PC-3 (cell line): Measurements from ENCODE around the gene TEX13A. TPM values are rescaled to one million over a fixed set of nuclear protein-coding genes. Genes with fewer than 3 reads are reported as not detected.
A peak's percentile ranks its signal among the peaks of the same experiment; 100 is the strongest.

Source experiments
- ATAC-seq: fragments of 200-7000 bp; cut with Tn5 transposase; 2 replicates; pipeline ENCODE4 v1.9.1; 2020; ENCODE audit warnings: mild to moderate bottlenecking, moderate library complexity
- BruUV-seq: library from RNA; stranded (reverse); fragments of 400-500 nt; replicated peaks from 2 replicates; lab custom pipeline; 2021; lab: Mats Ljungman, UMichigan
- CTCF ChIA-PET: fragments of 300-600 bp; sonication (Branson Sonifier 250); formaldehyde crosslinking; loops from one replicate; lab custom pipeline; 2022; ENCODE audit warnings: antibody characterized with exemption; lab: Charles Lee
- POLR2A ChIA-PET: fragments of 300-600 bp; sonication (Branson Sonifier 250); formaldehyde crosslinking; loops from one replicate; lab custom pipeline; 2022; ENCODE audit warnings: antibody characterized with exemption; ENCODE audit not compliant: unreplicated experiment; lab: Charles Lee
- DNase-seq: peaks from one replicate; pipeline ENCODE4 v3.0.0-alpha.2; 2015
- H2AFZ ChIP-seq: fragments of 300-600 bp; sonication (generic); 2 replicates; pipeline ENCODE4 v1.6.0; 2016; ENCODE audit warnings: antibody characterized with exemption, low read length
- H3F3A ChIP-seq: fragments of 300-600 bp; sonication (generic); one replicate; pipeline ENCODE4 v1.6.0; 2017; ENCODE audit warnings: antibody characterized with exemption, low read length, control low read depth, mild to moderate bottlenecking; ENCODE audit not compliant: unreplicated experiment
- H3K27ac ChIP-seq: fragments of 300-600 bp; sonication (generic); 2 replicates; pipeline ENCODE4 v1.5.1; 2016; ENCODE audit warnings: mild to moderate bottlenecking, low read length
- H3K27me3 ChIP-seq: fragments of 300-600 bp; sonication (generic); 2 replicates; pipeline ENCODE4 v1.6.1; 2016; ENCODE audit warnings: low read length, mixed read lengths
- H3K36me3 ChIP-seq: fragments of 300-600 bp; sonication (generic); 2 replicates; pipeline ENCODE4 v1.6.1; 2016; ENCODE audit warnings: low read depth, mixed run types, low read length, mixed read lengths
- H3K4me1 ChIP-seq: fragments of 300-600 bp; sonication (generic); 2 replicates; pipeline ENCODE4 v1.5.1; 2016; ENCODE audit warnings: low read length; ENCODE audit not compliant: insufficient read depth
- H3K4me2 ChIP-seq: fragments of 300-600 bp; sonication (generic); 2 replicates; pipeline ENCODE4 v1.6.0; 2016; ENCODE audit warnings: low read length
- H3K4me3 ChIP-seq: fragments of 300-600 bp; sonication (generic); 2 replicates; pipeline ENCODE4 v1.5.1; 2016; ENCODE audit warnings: mild to moderate bottlenecking, low read length, mixed read lengths
- H3K79me2 ChIP-seq: fragments of 300-600 bp; sonication (generic); 2 replicates; pipeline ENCODE4 v1.6.1; 2017; ENCODE audit warnings: low read length, mixed read lengths
- H3K9ac ChIP-seq: fragments of 300-600 bp; sonication (generic); 2 replicates; pipeline ENCODE4 v1.6.0; 2016; ENCODE audit warnings: mild to moderate bottlenecking, low read length
- H3K9me2 ChIP-seq: fragments of 300-600 bp; sonication (generic); replicated peaks from 2 replicates; pipeline ENCODE4 v1.6.1; 2016; ENCODE audit warnings: mixed run types, low read length, mixed read lengths
- H3K9me3 ChIP-seq: fragments of 300-600 bp; sonication (generic); 2 replicates; pipeline ENCODE4 v1.6.1; 2016; ENCODE audit warnings: low read length, mixed read lengths
- H4K20me1 ChIP-seq: fragments of 300-600 bp; sonication (generic); 2 replicates; pipeline ENCODE4 v1.6.1; 2016; ENCODE audit warnings: low read length, mixed read lengths
- EZH2 ChIP-seq: fragments of 300-600 bp; sonication (generic); IDR thresholded peaks from one replicate; pipeline ENCODE4 v1.6.1; 2017; ENCODE audit warnings: antibody characterized with exemption, mild to moderate bottlenecking, low read length; ENCODE audit not compliant: unreplicated experiment
- EZH2phosphoT487 ChIP-seq: fragments of 300-600 bp; sonication (generic); IDR thresholded peaks from 2 replicates; pipeline ENCODE4 v1.6.1; 2018; ENCODE audit warnings: mild to moderate bottlenecking, antibody characterized with exemption, low read length, borderline replicate concordance
- intact Hi-C: fragments of 100-400 bp; cut with micrococcal nuclease; formaldehyde crosslinking; loops from 2 replicates; pipeline ENCODE4 v1.9.0; 2023
- total RNA-seq: library from RNA; depleted of rRNA; stranded (reverse); fragments of >200 nt; gene quantifications from 2 replicates; pipeline ENCODE4 v1.2.3, GENCODE V29; 2014
- TF ChIP-seq, protein P1 (sequence below): fragments of 300-600 bp; sonication (generic); conservative IDR thresholded peaks from 2 replicates; pipeline ENCODE4 v1.5.1; 2017; ENCODE audit warnings: antibody characterized with exemption, low read depth, mild to moderate bottlenecking, low read length

The TEX13A gene
- total RNA-seq, 1 experiment from 2014 or later, result not detected

DNA sequence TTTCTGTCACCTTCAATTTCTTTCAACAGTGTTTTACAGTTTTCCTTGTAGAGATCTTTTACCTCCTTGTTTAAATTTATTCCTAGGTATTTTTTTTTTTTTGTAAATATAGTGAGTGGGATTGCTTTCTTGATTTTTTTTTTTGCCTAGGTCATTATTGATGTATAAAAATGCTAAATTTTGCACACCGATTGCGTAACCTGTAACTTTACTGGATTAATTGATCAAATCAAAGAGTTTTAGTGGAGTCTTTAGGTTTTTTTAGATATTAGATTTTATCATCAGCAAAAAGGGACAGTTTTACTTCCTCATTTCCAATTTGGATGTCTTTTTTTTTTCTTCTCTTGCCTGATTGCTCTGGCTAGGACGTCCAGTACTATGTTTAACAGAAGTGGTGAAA, 40.9 kb downstream of the TEX13A start:
- H3K4me3 ChIP-seq, result no peak overlapping the region
- H3K9ac ChIP-seq, result no peak overlapping the region
- ATAC-seq, result no peak
- no peaks in the 10 kb centered on the region for H3F3A ChIP-seq
- H3K9me2 ChIP-seq, result no peaks in the 10 kb centered on the region
- no peaks in the 10 kb centered on the region for H3K79me2 ChIP-seq
- H3K4me1 ChIP-seq, result no peaks in the 10 kb centered on the region
- no peaks in the 10 kb centered on the region for H3K27me3 ChIP-seq
- H3K27ac ChIP-seq, result no peak overlapping the region
- no peaks in the 10 kb centered on the region for H4K20me1 ChIP-seq
- no peak overlapping the region for H2AFZ ChIP-seq
- TF ChIP-seq EZH2phosphoT487 (no peak), EZH2 (no peak)
- TF ChIP-seq, protein P1, sequence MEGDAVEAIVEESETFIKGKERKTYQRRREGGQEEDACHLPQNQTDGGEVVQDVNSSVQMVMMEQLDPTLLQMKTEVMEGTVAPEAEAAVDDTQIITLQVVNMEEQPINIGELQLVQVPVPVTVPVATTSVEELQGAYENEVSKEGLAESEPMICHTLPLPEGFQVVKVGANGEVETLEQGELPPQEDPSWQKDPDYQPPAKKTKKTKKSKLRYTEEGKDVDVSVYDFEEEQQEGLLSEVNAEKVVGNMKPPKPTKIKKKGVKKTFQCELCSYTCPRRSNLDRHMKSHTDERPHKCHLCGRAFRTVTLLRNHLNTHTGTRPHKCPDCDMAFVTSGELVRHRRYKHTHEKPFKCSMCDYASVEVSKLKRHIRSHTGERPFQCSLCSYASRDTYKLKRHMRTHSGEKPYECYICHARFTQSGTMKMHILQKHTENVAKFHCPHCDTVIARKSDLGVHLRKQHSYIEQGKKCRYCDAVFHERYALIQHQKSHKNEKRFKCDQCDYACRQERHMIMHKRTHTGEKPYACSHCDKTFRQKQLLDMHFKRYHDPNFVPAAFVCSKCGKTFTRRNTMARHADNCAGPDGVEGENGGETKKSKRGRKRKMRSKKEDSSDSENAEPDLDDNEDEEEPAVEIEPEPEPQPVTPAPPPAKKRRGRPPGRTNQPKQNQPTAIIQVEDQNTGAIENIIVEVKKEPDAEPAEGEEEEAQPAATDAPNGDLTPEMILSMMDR, result no peak
- intact Hi-C loops, result no loop called here
- BruUV-seq, result no TSS peak
- H3K36me3 ChIP-seq, result no peaks in the 10 kb centered on the region
- DNase-seq, result no peak
- CTCF ChIA-PET, result no interaction called here
- POLR2A ChIA-PET, result no interaction called here
- H3K4me2 ChIP-seq, result no peak overlapping the region
- no peaks in the 10 kb centered on the region for H3K9me3 ChIP-seq

DNA sequence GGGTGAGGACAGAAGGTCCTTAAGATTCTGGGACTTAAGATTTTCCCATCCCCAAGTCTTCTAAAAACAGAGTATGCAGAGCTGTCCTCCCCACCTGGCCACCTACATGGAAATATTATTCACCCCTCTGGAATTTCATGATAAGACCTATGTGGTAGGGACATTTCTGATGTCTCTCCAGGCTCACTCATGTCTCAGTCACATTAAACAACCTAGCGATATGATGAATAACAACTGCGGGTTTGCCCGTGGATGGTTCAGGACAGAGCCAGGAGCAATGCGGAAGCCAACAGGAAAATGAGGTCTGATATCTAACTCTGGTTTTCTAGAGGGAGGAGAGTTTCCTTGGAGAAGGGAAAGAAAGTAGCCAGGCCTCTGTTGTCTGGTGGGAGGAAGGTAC, 47.4 kb downstream of the TEX13A start:
- H3K27ac ChIP-seq, result no peak overlapping the region
- peak; percentile 71 for DNase-seq
- H3K9me2 ChIP-seq, result no peaks in the 10 kb centered on the region
- no peaks in the 10 kb centered on the region for H3K27me3 ChIP-seq
- H3K4me1 ChIP-seq, result peaks cover 11% of the 10 kb centered on the region
- intact Hi-C loops, result no loop called here
- H3K9me3 ChIP-seq, result no peaks in the 10 kb centered on the region
- peak; percentile 76 for ATAC-seq
- no peaks in the 10 kb centered on the region for H3K36me3 ChIP-seq
- H3K4me2 ChIP-seq, result no peak overlapping the region
- TF ChIP-seq EZH2 (no peak), EZH2phosphoT487 (no peak)
- TF ChIP-seq, protein P1, result no peak
- H3K4me3 ChIP-seq, result no peak overlapping the region
- no TSS peak for BruUV-seq
- CTCF ChIA-PET, result no interaction called here
- no peaks in the 10 kb centered on the region for H3K79me2 ChIP-seq
- H3F3A ChIP-seq, result no peaks in the 10 kb centered on the region
- 0 out of 2 replicates have a peak overlapping the region, but pooled peaks have one; percentile 10 for H2AFZ ChIP-seq
- no peaks in the 10 kb centered on the region for H4K20me1 ChIP-seq
- H3K9ac ChIP-seq, result no peak overlapping the region
- POLR2A ChIA-PET, result no interaction called here
